SU-DHL-6 (cell line): ENCODE measurements around the gene SLFN5.

Experiments used
- CTCF ChIP-seq: fragments of 200-600 bp; sonication (generic); IDR thresholded peaks from one replicate; pipeline ENCODE4 v1.5.1; 2017; ENCODE audit warnings: antibody characterized with exemption, mild to moderate bottlenecking, low read length, moderate library complexity; ENCODE audit not compliant: insufficient read depth, poor library complexity, severe bottlenecking
- EZH2phosphoT487 ChIP-seq: fragments of 200-600 bp; sonication (generic), shearing (Covaris generic); conservative IDR thresholded peaks from 2 replicates; pipeline ENCODE4 v1.6.1; 2018; ENCODE audit warnings: mild to moderate bottlenecking, antibody characterized with exemption, low read length, moderate library complexity, mixed read lengths

DNA sequence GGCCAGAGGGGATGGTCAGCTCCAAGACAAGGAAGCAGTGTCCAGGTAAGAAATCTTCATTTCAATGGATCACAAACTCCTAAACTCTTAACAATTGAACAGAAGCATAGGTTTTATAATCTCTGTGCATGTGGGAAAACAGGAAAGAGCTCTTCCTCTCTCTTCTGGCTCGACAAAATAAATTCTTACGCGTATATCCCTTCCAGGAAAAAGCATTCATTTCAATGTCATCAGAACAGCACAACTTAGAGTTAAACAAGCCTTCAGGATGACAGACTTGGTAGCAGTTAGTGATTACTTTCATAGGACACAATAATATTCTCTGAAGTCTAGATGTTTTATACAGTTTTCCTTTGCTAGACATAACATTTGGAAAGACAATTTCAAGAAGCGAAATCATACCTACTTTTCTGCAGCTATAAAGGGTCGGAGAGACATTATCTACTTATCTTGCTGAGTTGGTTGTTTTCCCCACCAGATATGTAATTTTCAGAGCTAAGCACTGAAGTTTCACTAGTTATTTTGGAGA, 29.4 kb upstream of the SLFN5 start:
- TF ChIP-seq EZH2phosphoT487 (no peak), CTCF (no peak)
